GM12878 (cell line): ENCODE data around the gene EYS.

Experiments
- EGR1 ChIP-seq, 2 experiments: IDR thresholded peaks; 1 replicate in 1 of 2; 2 replicates in 1 of 2; pipeline ENCODE4 v1.6.1; 2011 to 2012; ENCODE audit warnings: low read depth in 2 of 2, low read length in 2 of 2, borderline replicate concordance in 1 of 2, mild to moderate bottlenecking in 1 of 2, moderate library complexity in 1 of 2
- EZH2 ChIP-seq: IDR thresholded peaks from 2 replicates; pipeline ENCODE4 v1.6.1; 2012; ENCODE audit warnings: low read depth, mild to moderate bottlenecking, control low read depth, inconsistent platforms, low read length, borderline replicate concordance; ENCODE audit not compliant: control insufficient read depth
- FOS ChIP-seq: IDR thresholded peaks from 3 replicates; pipeline ENCODE4 v1.6.1; 2011; ENCODE audit warnings: borderline replicate concordance; ENCODE audit not compliant: insufficient read length; ENCODE audit errors: extremely low read depth
- HDAC2 ChIP-seq: fragments of 200-600 bp; sonication (generic); IDR thresholded peaks from 2 replicates; pipeline ENCODE4 v1.6.1; 2017
- MEF2A ChIP-seq: IDR thresholded peaks from 2 replicates; pipeline ENCODE4 v1.6.1; 2011; ENCODE audit warnings: low read depth, mild to moderate bottlenecking, low read length, moderate library complexity; ENCODE audit not compliant: insufficient read depth
- MYC ChIP-seq: IDR thresholded peaks from 2 replicates; pipeline ENCODE4 v1.6.1; 2011; ENCODE audit warnings: mild to moderate bottlenecking, low read length, moderate library complexity, inconsistent platforms; ENCODE audit not compliant: insufficient read depth, insufficient replicate concordance, insufficient read length, severe bottlenecking
- POLR2A ChIP-seq: IDR thresholded peaks from 2 replicates; pipeline ENCODE4 v1.6.1; 2011; ENCODE audit warnings: low read depth, mild to moderate bottlenecking, low read length
- RFX5 ChIP-seq: IDR thresholded peaks from 2 replicates; pipeline ENCODE4 v1.6.1; 2011; ENCODE audit warnings: low read depth, low read length, improper control_type of control experiment
- STAT3 ChIP-seq: IDR thresholded peaks from 2 replicates; pipeline ENCODE4 v1.6.1; 2011; ENCODE audit warnings: low read depth, low read length, improper control_type of control experiment
- TF ChIP-seq, protein P1 (sequence below), 3 experiments: IDR thresholded peaks in 2 of 3; conservative IDR thresholded peaks in 1 of 3; 2 replicates each; pipeline ENCODE4 v1.5.1; 2011; ENCODE audit warnings: low read depth in 3 of 3, low read length in 3 of 3, mild to moderate bottlenecking in 3 of 3, control low read depth in 2 of 3, moderate library complexity in 2 of 3, inconsistent platforms in 1 of 3, mixed read lengths in 1 of 3; ENCODE audit not compliant: control insufficient read depth in 2 of 3, insufficient read depth in 1 of 3; ENCODE audit errors: extremely low read depth in 1 of 3
- TF ChIP-seq, protein P2 (sequence below): fragments of 450-650 bp; IDR thresholded peaks from 2 replicates; pipeline ENCODE4 v1.6.1; 2016; ENCODE audit warnings: mild to moderate bottlenecking, moderate library complexity, borderline replicate concordance
- TF ChIP-seq, protein P3 (sequence below): IDR thresholded peaks from 2 replicates; pipeline ENCODE4 v1.6.1; 2012; ENCODE audit warnings: mild to moderate bottlenecking, low read depth, low read length

DNA sequence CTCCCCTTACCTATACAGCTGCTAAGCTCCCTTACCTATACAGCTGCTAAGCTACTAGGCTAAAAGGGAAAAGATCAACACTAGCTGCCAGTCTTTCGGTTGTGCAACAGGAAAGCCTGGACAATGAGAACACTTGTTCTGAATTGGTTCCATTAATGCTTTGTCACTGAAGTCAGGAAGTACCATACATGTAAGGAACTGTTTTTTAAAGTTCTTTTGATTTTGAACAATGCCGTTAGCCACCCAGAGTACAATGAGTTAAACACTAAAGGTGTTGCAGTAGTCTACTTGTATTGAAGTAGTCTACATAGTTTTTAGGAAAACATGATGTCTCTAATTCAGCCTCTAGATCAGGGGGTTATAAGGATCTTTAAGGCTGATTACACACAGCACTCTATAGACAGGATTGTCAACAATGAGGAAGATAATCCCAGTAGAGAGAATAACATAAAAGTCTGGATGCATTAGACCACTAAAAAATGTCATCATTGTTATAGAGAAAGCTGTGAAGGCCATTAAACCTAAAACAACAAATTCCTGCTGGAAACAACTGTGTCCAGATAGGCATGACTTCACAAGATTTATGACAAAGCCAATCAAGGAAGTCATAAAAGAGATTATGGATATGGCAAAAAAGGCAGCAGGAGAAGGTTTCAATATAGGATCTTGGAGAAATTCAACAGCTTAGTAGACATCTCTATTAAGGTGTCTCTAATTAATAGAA, 1765.1 kb downstream of the EYS start:
- TF ChIP-seq, protein P1, sequence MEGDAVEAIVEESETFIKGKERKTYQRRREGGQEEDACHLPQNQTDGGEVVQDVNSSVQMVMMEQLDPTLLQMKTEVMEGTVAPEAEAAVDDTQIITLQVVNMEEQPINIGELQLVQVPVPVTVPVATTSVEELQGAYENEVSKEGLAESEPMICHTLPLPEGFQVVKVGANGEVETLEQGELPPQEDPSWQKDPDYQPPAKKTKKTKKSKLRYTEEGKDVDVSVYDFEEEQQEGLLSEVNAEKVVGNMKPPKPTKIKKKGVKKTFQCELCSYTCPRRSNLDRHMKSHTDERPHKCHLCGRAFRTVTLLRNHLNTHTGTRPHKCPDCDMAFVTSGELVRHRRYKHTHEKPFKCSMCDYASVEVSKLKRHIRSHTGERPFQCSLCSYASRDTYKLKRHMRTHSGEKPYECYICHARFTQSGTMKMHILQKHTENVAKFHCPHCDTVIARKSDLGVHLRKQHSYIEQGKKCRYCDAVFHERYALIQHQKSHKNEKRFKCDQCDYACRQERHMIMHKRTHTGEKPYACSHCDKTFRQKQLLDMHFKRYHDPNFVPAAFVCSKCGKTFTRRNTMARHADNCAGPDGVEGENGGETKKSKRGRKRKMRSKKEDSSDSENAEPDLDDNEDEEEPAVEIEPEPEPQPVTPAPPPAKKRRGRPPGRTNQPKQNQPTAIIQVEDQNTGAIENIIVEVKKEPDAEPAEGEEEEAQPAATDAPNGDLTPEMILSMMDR (IDR thresholded peaks at IDR 0.05 in 2 of 3, conservative IDR thresholded peaks at IDR 0.05 in 1 of 3; ENCODE audit: control insufficient read depth in 2 of 3, extremely low read depth in 1 of 3, insufficient read depth in 1 of 3, low read depth in 3 of 3, low read length in 3 of 3): no peak
- TF ChIP-seq FOS (no peak), STAT3 (no peak), POLR2A (no peak), EGR1 (IDR thresholded peaks at IDR 0.05; ENCODE audit: borderline replicate concordance in 1 of 2, low read depth in 2 of 2, low read length in 2 of 2) (no peak), RFX5 (no peak), MYC (no peak), EZH2 (no peak), MEF2A (no peak), HDAC2 (no peak)
- TF ChIP-seq, protein P2, sequence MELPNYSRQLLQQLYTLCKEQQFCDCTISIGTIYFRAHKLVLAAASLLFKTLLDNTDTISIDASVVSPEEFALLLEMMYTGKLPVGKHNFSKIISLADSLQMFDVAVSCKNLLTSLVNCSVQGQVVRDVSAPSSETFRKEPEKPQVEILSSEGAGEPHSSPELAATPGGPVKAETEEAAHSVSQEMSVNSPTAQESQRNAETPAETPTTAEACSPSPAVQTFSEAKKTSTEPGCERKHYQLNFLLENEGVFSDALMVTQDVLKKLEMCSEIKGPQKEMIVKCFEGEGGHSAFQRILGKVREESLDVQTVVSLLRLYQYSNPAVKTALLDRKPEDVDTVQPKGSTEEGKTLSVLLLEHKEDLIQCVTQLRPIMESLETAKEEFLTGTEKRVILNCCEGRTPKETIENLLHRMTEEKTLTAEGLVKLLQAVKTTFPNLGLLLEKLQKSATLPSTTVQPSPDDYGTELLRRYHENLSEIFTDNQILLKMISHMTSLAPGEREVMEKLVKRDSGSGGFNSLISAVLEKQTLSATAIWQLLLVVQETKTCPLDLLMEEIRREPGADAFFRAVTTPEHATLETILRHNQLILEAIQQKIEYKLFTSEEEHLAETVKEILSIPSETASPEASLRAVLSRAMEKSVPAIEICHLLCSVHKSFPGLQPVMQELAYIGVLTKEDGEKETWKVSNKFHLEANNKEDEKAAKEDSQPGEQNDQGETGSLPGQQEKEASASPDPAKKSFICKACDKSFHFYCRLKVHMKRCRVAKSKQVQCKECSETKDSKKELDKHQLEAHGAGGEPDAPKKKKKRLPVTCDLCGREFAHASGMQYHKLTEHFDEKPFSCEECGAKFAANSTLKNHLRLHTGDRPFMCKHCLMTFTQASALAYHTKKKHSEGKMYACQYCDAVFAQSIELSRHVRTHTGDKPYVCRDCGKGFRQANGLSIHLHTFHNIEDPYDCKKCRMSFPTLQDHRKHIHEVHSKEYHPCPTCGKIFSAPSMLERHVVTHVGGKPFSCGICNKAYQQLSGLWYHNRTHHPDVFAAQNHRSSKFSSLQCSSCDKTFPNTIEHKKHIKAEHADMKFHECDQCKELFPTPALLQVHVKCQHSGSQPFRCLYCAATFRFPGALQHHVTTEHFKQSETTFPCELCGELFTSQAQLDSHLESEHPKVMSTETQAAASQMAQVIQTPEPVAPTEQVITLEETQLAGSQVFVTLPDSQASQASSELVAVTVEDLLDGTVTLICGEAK: no peak
- TF ChIP-seq, protein P3, sequence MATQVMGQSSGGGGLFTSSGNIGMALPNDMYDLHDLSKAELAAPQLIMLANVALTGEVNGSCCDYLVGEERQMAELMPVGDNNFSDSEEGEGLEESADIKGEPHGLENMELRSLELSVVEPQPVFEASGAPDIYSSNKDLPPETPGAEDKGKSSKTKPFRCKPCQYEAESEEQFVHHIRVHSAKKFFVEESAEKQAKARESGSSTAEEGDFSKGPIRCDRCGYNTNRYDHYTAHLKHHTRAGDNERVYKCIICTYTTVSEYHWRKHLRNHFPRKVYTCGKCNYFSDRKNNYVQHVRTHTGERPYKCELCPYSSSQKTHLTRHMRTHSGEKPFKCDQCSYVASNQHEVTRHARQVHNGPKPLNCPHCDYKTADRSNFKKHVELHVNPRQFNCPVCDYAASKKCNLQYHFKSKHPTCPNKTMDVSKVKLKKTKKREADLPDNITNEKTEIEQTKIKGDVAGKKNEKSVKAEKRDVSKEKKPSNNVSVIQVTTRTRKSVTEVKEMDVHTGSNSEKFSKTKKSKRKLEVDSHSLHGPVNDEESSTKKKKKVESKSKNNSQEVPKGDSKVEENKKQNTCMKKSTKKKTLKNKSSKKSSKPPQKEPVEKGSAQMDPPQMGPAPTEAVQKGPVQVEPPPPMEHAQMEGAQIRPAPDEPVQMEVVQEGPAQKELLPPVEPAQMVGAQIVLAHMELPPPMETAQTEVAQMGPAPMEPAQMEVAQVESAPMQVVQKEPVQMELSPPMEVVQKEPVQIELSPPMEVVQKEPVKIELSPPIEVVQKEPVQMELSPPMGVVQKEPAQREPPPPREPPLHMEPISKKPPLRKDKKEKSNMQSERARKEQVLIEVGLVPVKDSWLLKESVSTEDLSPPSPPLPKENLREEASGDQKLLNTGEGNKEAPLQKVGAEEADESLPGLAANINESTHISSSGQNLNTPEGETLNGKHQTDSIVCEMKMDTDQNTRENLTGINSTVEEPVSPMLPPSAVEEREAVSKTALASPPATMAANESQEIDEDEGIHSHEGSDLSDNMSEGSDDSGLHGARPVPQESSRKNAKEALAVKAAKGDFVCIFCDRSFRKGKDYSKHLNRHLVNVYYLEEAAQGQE: no peak
